Femur (tissue), 1 donor: ENCODE measurements around the gene AGAP1.

Experiments
- DNase-seq: peaks from one replicate; pipeline ENCODE4 v3.0.0-alpha.2; 2017

The AGAP1 gene

DNA sequence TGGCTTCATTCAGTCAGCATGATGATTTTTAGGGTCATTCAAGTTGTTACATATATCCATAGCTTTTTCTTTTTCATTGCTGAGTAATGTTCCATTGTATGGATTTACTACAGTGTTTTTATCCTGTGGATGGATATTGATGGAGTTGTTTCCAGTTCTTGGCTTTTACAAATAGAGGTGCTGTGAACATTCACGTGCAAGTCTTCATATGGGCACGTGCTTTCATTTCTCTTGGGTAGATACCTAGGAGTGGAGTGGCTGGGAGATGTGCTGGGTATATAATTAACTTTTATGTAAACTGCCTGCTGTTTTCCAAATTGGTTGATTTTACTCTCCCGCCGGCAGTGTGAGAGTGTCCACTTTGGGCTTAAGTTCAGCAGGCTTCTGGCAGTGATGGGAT lies 16.5 kb downstream of the AGAP1 start:
- DNase-seq = no peak

DNA sequence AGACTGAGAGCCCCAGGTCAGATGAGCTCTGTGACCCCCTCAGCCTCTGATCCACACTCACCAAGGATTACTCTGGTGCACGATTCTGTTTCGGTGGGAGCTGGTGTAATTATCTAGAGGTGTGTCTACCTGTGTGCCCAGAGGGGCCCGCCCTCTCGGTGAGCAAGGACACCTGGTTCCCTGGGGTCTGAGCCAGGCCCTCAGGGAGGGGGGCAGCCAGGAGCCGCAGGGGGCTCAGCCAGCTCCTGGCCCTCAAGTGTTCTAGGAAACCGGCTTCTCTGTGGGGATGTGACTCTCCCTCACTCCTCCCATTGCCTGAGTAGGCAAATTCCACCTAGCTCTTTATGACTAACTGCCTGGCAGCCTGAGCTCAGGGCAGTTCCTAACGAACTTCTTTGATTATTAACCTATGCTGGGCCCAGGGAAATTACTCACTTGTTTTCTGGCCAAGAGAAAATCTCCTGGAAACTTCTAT lies 17.4 kb downstream of the AGAP1 start:
- peak; percentile 35 for DNase-seq

DNA sequence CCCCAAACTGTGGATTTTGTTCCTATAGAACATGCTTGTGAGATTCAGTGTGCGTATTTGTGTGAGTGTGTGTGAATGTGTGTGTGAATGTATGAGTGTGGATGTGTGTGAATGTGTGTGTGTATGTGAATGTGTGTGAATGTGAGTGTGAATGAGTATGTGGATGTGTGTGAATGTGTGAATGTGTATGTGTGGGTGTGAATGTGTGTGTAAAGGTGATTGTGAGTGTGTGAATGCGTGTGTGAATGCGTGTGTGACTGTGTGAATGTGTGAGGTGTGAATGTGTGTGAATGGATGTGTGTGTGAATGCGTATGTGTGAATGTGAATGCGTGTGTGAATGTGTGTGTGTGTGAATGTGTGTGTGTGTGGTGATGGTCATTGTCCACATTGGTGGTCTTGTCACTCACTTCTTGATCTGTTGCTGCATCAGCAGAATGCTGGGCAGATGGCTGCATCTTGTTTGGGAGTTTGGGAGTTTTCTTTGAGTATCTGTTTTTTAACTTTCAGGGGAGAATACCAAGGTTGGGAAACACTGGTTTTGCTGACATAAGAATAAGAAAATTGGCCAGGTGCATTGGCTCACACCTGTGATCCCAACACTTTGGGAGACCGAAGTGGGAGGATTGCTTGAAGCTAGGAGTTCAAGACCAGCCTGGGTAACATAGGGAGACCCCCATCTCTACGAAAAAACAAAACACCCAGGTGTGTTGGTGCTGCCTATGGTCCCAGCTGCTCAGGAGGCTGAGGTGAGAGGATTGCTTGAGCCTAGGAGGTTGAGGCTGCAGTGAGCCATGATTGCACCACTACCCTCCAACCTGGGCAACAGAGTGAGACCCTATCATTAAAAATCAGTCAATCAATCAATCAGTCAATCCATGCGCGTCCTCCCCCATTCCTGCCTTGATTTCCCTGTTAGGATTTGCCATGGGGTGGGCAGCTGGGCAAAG lies 18.2 kb downstream of the AGAP1 start:
- DNase-seq = no peak

DNA sequence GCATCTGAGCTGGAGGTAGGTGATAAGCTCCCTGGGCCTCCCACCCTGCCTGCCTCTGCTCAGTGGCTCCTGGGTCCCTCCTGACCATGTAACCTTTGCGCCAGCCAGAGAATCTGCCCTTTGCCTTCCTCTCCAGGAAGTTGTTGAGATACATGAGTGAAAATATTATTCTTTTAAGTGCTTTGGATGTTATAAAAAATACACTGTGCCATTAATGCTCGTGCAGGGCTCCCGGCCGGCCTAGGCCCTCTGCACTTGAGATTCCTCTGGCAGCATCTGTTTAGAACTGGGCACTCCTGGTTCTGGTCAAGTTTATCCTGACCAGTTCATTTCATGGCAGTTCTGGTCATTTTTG lies 18.8 kb downstream of the AGAP1 start:
- DNase-seq = no peak

DNA sequence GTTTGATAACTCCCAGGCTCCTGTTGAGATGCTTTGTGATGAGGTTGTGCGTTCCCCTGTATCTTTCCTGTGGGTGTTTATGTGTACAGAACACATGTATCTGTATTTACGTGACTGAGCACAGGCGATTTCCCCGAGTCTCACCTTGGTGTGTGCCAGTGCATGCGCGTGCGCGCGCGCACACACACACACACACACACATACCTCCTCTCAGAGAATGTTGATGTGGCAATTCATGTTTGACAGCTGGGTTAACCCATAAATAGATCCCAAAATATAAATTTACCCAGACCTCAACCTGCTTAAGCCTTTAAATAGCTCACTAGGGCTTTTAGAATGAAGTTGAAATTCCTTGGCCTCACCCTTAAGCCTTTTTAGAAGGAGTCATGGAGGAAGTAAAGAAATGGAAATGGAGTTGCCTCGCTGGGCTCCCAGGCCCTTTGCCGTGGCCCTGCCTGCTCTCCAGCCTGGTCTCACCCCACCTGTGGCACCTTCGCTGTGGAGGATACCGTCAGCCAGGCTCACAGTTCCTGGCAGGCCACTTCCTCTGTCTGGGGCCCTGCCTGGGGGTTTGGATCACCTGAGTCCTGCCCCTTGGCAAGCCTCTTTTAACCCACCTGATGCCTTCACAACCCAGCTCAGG lies 20.3 kb downstream of the AGAP1 start:
- no peak for DNase-seq

DNA sequence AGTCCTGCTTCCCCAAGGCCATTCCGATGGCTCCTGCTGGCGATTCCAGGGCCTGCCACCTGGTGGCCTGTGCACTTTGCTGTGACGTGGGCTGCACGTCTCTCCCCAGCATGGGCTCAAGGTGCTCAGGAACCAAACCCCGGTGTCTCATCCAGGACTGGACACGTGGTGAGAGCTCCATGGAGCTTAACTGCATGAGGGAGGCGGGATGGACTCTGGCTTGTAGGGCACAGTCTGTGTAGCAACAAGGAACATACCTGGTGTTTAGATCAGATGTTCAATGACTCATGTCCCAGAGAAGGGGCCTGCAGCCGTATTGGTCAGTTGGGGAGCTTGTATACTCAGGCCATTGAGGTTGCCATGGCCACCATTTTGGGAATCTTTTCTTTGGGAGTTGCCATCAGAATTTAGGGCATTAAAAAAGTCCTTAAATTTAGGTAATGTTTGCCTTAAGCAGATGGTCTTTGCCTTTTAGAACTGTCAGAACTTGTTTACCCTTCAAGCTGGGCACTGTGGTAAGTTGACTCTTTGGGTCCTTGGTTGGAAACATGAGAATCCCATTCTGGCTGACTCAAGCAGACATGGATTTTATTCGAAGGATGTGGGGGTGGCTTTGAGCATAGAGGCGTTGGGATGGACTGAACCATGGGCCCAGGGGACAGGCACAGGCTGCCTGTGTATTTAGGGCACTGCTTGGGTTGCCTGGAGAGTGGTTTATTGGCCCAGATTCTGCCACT lies 21.0 kb downstream of the AGAP1 start:
- no peak for DNase-seq

DNA sequence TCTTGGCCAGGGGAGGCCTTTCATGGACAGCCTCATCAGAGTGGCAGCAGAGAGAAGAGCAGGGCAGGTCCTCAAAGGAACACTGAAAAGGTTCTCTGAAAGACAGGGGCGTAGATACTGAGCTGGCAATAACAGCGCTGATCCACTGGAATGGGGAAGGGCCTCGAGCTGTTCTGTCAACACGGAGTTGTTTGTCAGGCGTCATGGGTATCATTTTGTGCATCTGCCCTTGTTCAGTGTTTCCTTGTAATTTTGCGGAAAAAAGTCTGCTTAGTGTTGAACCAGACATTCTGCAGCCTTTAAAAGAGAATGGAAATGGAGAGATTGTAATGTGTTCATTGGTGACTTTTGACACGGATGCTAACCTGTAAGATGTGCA lies 21.5 kb downstream of the AGAP1 start:
- DNase-seq = no peak

DNA sequence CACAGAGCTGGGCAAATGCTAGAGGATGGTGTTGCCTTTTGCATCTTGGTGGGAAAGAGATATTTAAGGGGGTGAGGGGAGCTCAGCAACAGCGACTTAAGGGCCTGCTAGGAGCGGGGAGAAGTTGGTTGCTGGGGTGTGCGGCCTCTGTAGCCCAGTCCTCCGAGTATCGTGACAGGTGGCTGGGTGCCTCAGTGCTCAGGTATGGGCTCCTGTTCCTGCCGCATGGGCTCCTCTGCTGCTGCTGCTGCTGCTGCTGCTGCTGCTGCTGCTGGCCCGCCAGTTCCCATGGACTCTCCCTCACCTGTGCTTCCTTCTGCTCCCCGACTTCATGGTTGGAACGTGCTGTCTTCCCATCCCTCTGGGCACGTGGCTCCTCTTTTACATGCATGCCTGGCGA lies 22.0 kb downstream of the AGAP1 start:
- no peak for DNase-seq

DNA sequence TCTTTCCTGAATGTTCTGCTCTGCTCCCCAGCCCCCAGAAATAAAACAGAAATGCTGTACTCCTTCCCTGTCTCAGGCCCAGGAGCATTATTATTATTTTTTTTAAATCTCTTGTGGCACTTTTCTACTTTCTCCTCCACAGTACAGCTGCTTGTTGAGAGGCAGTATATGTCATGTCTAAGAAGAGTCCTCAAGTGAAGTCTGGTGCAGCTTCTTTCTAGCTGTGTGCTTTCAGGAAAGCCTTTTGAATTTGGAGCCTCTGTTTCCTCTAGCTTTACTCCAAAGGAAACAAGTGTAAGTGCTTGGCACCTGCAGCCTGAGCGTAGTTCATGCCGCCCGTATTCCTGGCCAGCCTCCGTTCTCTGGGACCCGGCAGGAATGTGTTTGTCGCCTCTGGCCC lies 22.4 kb downstream of the AGAP1 start:
- DNase-seq = no peak

DNA sequence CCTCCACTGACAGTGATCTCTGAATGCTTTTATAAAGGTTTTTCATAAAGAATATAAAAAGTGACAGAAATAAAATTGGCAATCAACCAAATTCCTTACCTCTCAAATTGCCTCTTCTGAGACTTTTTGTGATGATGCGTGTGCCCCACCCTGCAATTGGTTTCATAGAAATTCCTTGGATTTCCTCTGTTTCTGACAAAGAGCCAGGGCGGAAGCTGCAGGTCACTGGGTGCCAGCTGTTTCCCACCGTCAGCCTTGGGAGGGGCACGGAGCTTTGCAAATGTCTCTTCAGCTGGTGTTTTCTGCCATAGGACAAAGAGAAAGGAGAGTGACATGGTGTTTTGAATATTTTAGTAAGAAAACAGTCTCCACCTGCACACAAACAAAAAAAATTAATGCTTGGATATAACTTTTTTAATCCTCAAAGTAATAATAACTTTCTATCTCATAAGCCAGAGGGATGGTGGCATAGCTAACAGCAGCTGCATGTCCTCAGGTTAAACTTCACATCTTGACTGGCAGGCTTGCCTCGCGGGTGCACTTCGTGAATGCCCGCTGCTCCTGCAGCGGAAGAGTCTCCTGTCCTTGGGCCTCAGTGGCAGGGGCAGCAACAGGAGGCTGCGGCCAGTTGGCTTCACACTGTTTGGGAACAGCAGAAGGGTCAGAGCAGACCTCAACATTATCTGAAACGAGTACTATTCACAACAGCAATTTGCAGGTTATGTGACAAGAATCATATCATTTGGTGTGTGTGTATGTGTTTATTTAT lies 24.7 kb downstream of the AGAP1 start:
- DNase-seq = peak; percentile 43

DNA sequence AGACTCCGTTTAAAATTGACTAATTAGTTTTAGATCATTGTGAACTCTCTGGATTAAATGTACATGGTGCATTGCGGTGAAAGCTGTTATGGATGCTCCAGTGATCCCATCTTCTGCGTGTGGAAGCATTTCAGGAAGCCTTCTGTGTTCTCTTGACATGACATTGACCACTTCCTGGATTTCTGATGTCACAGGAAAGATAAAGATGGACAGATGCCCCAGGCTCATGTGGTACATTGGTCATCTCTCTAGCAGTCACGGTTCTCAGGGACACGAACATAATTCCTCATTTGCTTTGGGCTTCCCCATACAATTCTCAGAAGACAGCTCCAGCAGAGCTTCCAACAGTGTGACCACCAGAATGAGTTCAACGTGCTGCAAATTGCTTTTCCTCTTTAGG lies 26.9 kb downstream of the AGAP1 start:
- DNase-seq = no peak

DNA sequence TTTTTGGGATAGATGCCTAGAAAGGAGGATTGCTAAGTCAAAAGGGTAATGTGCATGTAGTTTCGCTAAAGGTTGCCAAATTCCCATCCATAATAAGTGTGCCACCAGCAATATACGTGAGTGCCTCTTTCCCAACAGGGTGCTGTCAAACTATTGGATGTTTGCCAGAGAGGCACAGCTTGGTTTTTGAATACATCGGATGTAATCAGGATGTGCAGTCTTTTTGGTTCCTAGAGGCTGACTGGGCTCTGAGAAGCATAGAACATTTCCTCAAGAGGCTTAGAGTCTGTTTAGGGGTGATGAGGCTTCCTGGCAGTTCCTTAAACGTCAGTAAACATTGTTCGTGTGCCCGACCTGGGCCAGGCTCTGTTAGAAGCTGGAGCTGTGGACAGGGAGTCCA lies 28.0 kb downstream of the AGAP1 start:
- no peak for DNase-seq

DNA sequence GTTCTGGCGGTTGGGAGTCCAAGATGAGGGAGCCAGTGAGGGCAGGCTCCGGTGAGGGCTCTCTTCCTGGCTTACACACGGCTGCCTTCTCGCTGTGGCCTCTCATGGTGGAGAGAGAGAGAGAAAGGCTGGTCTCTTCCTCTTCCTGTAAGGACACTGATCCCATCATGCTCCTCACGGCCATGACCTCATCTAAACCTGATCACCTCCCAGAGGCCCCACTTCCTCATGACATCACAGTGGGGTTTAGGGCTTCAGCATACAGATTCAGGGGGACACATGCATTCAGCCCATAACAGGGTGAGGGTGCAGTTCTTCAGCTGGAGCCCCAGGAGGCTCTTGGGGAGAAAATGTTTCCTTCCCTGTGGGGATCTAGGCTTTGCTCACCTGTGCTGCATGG lies 29.2 kb downstream of the AGAP1 start:
- DNase-seq = no peak

DNA sequence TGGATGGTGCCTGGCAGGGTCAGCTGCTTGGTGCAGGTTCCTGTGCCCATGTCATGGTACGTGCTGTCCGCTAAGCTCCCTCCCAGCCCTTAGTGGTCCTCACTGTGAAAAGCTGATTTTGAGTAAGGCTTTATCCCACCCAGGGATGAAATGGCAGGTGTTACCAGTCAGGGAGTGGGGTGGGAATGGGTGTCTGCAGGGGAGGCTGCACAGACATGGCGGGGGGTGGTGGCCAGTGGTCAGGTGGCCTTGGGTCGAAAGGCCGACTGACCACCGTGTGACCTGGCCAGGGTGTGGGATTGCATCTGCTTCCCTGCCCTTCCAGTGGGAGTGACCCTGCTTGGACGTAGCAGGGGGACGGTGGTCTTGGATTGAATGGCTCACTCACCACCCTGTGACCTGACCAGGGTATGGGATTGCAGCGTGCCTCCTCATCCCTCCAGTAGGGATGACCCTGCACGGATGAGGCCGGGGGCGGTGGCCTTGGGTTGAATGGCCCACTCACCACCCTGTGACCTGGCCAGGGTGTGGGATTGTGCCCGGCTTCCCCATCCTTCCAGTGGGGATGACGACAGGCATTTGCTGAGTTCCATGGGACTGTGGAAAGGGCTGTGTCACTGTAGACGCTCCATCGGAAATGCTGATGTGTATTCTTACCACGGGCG lies 29.8 kb downstream of the AGAP1 start:
- no peak for DNase-seq

DNA sequence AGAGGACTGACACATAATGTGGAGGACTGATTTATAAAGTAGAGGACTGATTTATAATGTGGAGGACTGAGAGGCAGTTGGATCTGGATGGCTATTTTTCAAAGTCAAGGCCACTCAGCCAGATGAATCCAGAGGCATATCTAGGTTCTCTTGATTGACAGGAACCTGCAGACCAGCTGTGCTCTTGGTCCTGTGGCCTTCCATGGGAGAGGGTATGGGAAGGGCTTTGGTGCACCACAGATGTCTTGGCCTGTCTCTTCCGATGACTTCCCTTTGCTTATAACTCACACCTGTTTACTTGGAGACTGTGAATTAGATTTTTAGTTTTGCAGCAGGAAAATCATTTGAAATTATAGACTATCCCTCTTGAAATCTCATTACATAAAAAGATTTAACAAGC lies 32.3 kb downstream of the AGAP1 start:
- DNase-seq = no peak

DNA sequence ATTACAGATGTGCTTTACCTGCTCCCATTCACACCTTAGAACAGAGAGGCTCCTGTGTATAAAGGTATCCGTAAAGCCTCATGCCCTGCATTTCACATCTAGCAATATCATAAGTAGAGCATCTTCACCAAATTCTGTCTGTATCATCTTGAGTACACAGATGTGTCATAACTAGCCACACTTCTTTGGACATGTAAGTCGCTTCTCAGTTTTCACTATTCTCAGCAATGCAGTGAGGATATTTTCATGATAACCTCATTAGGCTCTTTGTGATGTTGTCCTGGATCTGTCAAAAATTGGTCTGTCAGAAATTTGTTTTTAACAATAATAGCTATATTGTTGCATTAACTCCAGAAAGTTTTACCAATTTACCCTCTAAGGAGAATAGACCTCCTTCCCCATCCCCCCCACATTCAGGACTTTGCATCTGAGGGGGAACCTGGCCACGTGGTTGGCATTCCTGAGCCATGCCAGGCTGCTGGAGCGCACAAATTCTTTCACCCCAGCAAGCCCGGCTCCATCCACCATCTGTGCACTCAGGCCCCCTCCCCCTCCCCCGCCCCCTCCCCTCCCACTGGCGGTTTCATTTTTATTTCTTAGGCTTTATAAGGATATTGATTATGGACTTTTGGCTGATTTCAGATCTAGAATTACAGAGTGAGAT lies 34.1 kb downstream of the AGAP1 start:
- no peak for DNase-seq

DNA sequence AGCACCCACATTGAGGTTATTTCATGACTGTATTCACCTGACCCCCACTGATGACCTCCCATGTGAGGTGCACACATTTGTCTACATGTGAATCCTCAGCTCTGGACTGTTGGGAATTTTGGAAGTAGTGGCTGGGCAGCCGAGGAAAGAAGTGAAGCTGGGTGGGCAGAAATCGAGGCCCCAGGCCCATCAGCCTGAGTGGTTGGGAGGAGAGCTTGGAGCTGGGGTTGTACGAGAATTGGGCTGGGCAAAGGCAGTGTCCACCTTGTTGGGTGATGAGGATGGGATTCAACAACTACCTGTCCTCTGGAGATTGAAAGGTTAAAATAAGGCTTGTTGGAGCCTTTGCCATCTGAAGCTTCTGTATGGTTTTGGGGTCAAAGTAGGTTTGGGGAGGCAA lies 35.8 kb downstream of the AGAP1 start:
- DNase-seq = no peak

DNA sequence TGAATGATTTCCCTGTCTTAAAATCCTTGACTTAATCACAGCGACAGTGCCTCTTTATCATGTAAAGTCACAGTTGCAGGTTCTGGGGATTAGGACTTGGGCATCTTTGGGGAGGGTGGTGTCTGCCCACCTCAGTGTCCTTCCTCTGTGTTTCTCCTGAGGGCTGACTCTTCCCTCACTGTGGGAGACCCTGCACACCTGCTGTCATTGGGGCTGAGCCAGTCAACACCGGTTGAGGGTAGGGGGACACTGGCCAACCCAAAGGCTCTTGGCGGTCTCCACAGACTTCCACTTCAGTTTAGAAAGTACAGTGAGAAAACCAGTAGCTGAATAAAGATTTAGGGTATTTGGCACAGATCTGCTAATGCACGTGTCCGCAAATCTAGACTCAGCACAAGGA lies 36.9 kb downstream of the AGAP1 start:
- DNase-seq = no peak

DNA sequence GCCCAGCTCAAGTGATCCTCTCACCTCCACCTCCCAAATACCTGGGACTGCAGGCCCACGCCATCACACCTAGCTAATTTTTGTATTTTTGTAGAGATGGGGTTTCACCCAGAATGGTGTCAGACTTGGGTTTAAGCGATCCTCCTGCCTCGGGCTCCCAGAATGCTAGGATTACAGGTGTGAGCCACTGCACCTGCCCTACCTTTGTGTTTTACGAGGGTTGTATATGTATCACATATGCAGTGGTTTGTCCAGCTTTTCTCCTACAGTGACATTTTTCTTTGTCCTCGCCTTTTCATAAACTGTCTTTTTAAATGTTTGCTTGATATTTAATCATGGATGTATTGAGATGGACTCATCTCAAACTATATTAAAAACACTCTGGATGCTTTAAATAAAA lies 38.5 kb downstream of the AGAP1 start:
- DNase-seq = no peak

DNA sequence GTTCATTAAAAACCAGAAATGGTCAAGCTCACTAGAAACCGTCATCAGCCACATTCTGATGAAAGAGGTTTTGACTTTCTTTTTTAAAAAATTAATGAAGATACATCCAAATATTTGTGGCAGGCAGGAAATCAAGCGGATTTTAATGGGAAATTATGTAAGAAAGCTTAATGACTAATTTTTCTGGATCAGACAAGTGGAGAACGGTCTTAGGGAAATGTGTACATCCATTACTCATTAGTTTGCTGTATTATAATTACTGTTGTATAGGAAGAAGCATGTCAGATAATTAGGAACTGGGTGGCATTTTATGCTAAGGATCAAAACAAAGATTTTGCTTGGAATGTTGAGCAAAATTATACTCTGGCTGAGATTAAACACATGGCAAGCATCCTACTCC lies 39.4 kb downstream of the AGAP1 start:
- no peak for DNase-seq

DNA sequence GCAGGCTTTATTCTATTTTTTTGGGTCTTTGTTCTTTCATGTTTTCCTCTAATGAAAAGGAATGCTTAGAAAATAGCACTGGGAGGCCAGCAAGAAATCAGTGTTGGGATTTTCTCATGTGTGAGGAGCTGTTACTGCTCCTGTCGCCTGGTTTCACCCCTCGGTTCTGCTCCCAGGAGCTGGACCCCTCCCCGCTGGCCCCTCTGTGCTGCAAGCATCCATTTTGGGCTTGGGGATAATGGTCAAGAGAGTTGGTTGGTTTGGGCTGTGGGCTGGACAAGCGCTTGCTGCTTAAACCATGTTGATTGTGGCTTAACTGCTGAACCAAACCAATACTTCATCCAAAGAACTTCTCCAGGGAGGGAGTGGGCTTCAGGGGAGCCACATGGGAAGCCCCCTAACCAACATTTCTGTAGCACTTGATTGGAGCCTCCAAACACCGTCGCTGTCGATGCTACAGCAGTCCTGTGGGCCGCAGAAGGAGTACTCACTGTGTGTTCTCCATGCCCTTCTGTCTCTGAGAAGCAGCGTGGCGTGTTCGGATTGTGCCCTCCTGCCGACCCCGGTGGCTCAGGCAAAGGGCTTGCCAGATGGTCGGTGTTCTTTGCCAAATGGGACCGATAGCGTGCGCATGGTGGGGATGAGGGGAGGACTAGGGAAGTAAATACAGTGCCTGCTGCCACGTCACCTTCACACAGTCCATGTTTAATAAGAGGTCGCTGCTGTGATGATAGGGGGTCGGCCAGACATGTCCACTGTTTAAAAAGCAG lies 40.0 kb downstream of the AGAP1 start:
- DNase-seq = no peak
